Calu3 (cell line): ENCODE data around the gene CHP2. TPM values are rescaled to one million over a fixed set of nuclear protein-coding genes. Genes with fewer than 3 reads are reported as not detected.
A peak's percentile ranks its signal among the peaks of the same experiment; 100 is the strongest.

Experiments
- BruUV-seq: library from RNA; stranded (reverse); fragments of 400-500 nt; replicated peaks from 2 replicates; lab custom pipeline; 2021; lab: Mats Ljungman, UMichigan
- CTCF ChIA-PET: fragments of 300-600 bp; sonication (Branson Sonifier 250); formaldehyde crosslinking; loops from one replicate; lab custom pipeline; 2022; ENCODE audit warnings: antibody characterized with exemption; lab: Charles Lee
- DNase-seq: peaks from one replicate; pipeline ENCODE4 v3.0.0; 2022
- H3K27ac Mint-ChIP-seq: one replicate; pipeline ENCODE4 v1.8.0; 2022; ENCODE audit warnings: mixed read lengths; ENCODE audit not compliant: unreplicated experiment
- H3K27me3 Mint-ChIP-seq: one replicate; pipeline ENCODE4 v1.8.0; 2022; ENCODE audit warnings: mixed read lengths; ENCODE audit not compliant: unreplicated experiment
- H3K36me3 Mint-ChIP-seq: one replicate; pipeline ENCODE4 v1.8.0; 2022; ENCODE audit warnings: mild to moderate bottlenecking, moderate library complexity, mixed read lengths; ENCODE audit not compliant: insufficient read depth, unreplicated experiment
- H3K4me1 Mint-ChIP-seq: one replicate; pipeline ENCODE4 v1.8.0; 2022; ENCODE audit warnings: mild to moderate bottlenecking, low read depth, mixed read lengths; ENCODE audit not compliant: unreplicated experiment
- H3K4me3 Mint-ChIP-seq: one replicate; pipeline ENCODE4 v1.8.0; 2022; ENCODE audit warnings: mild to moderate bottlenecking, low read depth, moderate library complexity, mixed read lengths; ENCODE audit not compliant: unreplicated experiment
- H3K9me3 Mint-ChIP-seq: one replicate; pipeline ENCODE4 v1.8.0; 2022; ENCODE audit warnings: low read depth, mixed read lengths; ENCODE audit not compliant: unreplicated experiment
- intact Hi-C: fragments of 100-400 bp; cut with micrococcal nuclease; formaldehyde crosslinking; loops from one replicate; pipeline ENCODE4 v1.10.0; 2022; ENCODE audit not compliant: unreplicated experiment
- total RNA-seq: library from RNA; stranded (reverse); gene quantifications from 2 replicates; pipeline ENCODE4 v1.2.3, GENCODE V29; 2022
- TF ChIP-seq, protein P1 (sequence below): fragments of 200-600 bp; IDR thresholded peaks from one replicate; pipeline ENCODE4 v1.8.0; 2022; ENCODE audit warnings: antibody characterized with exemption; ENCODE audit not compliant: unreplicated experiment

CHP2 gene
- total RNA-seq, 1 experiment from 2014 or later: not detected

DNA sequence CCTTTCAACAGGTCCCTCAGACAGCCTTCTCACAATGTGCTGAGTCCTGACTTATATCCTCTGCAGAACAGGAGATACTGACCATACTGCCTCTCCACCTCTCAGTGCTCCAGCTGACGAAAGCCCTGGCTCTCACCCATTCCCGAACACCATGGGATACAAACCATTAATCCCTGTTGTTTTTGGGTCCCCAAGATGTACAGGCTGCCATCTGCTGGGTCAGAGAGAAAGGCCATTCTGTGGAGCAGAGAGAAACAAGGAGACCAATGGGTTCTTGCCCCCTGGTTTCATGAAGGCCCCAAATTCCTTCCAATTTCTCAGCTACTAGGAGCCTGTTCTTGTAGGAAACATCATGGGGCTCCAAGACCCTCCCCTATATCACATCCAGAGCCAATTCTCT lies 44.8 kb upstream of the CHP2 start:
- TF ChIP-seq, protein P1, sequence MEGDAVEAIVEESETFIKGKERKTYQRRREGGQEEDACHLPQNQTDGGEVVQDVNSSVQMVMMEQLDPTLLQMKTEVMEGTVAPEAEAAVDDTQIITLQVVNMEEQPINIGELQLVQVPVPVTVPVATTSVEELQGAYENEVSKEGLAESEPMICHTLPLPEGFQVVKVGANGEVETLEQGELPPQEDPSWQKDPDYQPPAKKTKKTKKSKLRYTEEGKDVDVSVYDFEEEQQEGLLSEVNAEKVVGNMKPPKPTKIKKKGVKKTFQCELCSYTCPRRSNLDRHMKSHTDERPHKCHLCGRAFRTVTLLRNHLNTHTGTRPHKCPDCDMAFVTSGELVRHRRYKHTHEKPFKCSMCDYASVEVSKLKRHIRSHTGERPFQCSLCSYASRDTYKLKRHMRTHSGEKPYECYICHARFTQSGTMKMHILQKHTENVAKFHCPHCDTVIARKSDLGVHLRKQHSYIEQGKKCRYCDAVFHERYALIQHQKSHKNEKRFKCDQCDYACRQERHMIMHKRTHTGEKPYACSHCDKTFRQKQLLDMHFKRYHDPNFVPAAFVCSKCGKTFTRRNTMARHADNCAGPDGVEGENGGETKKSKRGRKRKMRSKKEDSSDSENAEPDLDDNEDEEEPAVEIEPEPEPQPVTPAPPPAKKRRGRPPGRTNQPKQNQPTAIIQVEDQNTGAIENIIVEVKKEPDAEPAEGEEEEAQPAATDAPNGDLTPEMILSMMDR: peak; percentile 12
- H3K4me1 Mint-ChIP-seq: peaks cover 11% of the 10 kb centered on the region
- peaks cover 5% of the 10 kb centered on the region for H3K36me3 Mint-ChIP-seq
- no peaks in the 10 kb centered on the region for H3K27me3 Mint-ChIP-seq
- intact Hi-C loops: no loop called here
- DNase-seq: no peak
- CTCF ChIA-PET: no interaction called here
- no peak overlapping the region for H3K27ac Mint-ChIP-seq
- no peak overlapping the region for H3K4me3 Mint-ChIP-seq
- H3K9me3 Mint-ChIP-seq: no peaks in the 10 kb centered on the region
- no TSS peak for BruUV-seq

DNA sequence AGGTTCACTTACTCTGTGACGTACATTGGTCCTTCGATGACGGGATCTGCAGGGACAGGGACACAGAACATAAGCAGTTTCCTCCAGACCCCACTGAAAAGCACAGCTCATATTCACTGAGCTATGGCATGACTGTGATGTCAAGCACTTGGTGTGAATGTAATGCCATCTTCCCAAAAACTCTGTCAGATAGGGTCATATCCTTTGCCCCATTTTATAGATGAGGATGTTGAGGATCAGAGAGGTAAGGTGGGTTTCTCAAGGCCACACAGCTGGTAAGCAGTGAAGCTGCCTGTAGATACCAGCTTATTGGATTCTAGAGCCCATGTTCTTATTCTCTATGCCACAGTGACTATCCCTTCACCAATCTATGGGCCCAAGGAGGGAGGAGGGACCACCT lies 44.3 kb upstream of the CHP2 start:
- Mint-ChIP-seq H3K4me3 (no peak overlapping the region), H3K27ac (no peak overlapping the region), H3K4me1 (peaks cover 11% of the 10 kb centered on the region), H3K27me3 (no peaks in the 10 kb centered on the region), H3K9me3 (no peaks in the 10 kb centered on the region), H3K36me3 (peaks cover 5% of the 10 kb centered on the region)
- no peak for DNase-seq
- intact Hi-C loops: no loop called here
- CTCF ChIA-PET: no interaction called here
- TF ChIP-seq, protein P1: no peak
- no TSS peak for BruUV-seq

DNA sequence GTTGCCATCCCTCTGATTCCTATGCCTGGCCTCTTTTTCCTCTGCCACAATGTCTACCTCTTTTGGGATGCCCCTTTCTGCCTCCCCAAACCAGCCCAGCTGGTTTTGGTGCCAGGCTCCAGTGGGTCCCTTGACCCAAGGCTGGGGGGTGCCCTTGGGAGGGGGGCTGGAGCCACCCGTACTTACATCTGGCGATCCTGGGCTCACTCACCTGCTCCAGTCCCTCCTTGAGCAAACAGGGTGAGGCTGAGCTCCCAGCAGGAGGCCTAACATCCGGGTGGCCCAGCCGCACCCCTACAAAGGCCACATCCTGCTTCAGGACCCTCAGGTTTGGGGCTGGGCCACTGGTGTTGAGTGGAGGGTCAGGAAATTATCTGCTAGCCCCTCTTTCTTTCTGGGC lies 43.0 kb upstream of the CHP2 start:
- DNase-seq: peak; percentile 62
- CTCF ChIA-PET: interaction anchor here (1.2 to 1.8 kb wide), 2 partner anchors 16 to 32 kb away, joined by 3 to 6 read pairs; no protein-coding TSS in a partner anchor

DNA sequence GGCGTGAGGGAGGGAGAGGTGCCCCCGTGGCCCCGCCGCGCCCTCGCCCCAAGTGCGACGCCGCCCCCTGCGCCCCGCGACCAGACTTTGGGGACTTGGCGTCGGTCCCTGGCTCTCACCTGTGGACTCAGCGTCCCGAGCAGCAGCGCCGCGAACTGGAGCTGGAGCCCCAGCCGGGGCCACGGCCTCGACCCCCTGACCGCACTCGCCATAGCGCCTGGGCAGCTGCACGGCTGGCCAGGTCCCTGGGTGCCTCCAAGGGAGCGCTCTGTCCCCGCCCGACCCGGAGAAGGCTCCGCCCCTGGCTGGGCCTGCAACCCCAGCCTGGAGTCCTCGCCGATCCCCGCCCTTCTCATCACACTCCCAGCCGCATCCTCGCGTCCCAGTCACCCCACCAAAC lies 41.9 kb upstream of the CHP2 start, which contains the start of gene ERN2:
TSS of gene ERN2 (minus strand) at position 247 of the 400 bp plus-strand sequence. CDS start at position 212, 35 bp downstream.
- H3K4me1 Mint-ChIP-seq: peaks cover 11% of the 10 kb centered on the region
- peaks cover 15% of the 10 kb centered on the region for H3K27me3 Mint-ChIP-seq
- no TSS peak for BruUV-seq
- CTCF ChIA-PET: interaction anchor here (0.6 to 1.2 kb wide), 3 partner anchors 12 to 33 kb away, joined by 3 to 4 read pairs (median 4); no protein-coding TSS in a partner anchor
- peak within 1 kb of the TSS; percentile 16 for H3K27ac Mint-ChIP-seq
- intact Hi-C loops: no loop called here
- H3K9me3 Mint-ChIP-seq: no peaks in the 10 kb centered on the region
- DNase-seq: peak; percentile 35
- H3K36me3 Mint-ChIP-seq: peaks cover 5% of the 10 kb centered on the region
- TF ChIP-seq, protein P1: no peak
- peak within 1 kb of the TSS; percentile 47 for H3K4me3 Mint-ChIP-seq

More for the DNA sequence above, 43.0 kb upstream of the CHP2 start:
- no TSS peak for BruUV-seq
- peak overlapping the region; percentile 16 for H3K27ac Mint-ChIP-seq
- H3K4me1 Mint-ChIP-seq: peaks cover 11% of the 10 kb centered on the region
- TF ChIP-seq, protein P1: no peak
- peak overlapping the region; percentile 47 for H3K4me3 Mint-ChIP-seq
- H3K36me3 Mint-ChIP-seq: peaks cover 5% of the 10 kb centered on the region
- no peaks in the 10 kb centered on the region for H3K9me3 Mint-ChIP-seq
- intact Hi-C loops: no loop called here
- peaks cover 3% of the 10 kb centered on the region for H3K27me3 Mint-ChIP-seq
